K562 (cell line): Measurements from ENCODE around the gene PMVK. TPM values are rescaled to one million over a fixed set of nuclear protein-coding genes. Genes with fewer than 3 reads are reported as not detected.

Source experiments
- CHD2 ChIP-seq: IDR thresholded peaks from 2 replicates; pipeline ENCODE4 v1.6.1; 2011; ENCODE audit warnings: low read depth, low read length
- CHD4 ChIP-seq: fragments of 200-600 bp; sonication (generic); IDR thresholded peaks from 3 replicates; pipeline ENCODE4 v1.6.1; 2012; ENCODE audit warnings: low read depth, mild to moderate bottlenecking, mixed read lengths, low read length, inconsistent platforms; ENCODE audit not compliant: insufficient read depth, insufficient replicate concordance, poor library complexity, severe bottlenecking
- CXXC5 ChIP-seq: fragments of 250-450 bp; sonication (Bioruptor Pico); IDR thresholded peaks from 2 replicates; pipeline ENCODE4 v1.8.0; 2022; ENCODE audit warnings: inconsistent platforms, mild to moderate bottlenecking, moderate library complexity
- FOSL1 ChIP-seq: fragments of 200-800 bp; sonication (Bioruptor generic); conservative IDR thresholded peaks from 2 replicates; pipeline ENCODE4 v1.6.1; 2016; ENCODE audit warnings: missing genetic modification characterization, missing compliant biosample characterization
- FUS ChIP-seq: fragments of 200-400 bp; formaldehyde crosslinking; optimal IDR thresholded peaks from 2 replicates; pipeline ENCODE3; 2017; ENCODE audit warnings: low read depth, low read length
- LEF1 ChIP-seq: fragments of 450-650 bp; IDR thresholded peaks from 2 replicates; pipeline ENCODE4 v1.6.1; 2016; ENCODE audit warnings: mild to moderate bottlenecking
- MTA3 ChIP-seq: fragments of 450-650 bp; formaldehyde crosslinking; IDR thresholded peaks from 2 replicates; pipeline ENCODE4 v1.6.1; 2017; ENCODE audit warnings: mild to moderate bottlenecking, borderline replicate concordance
- NR2C2 ChIP-seq, 2 experiments: fragments of 200-800 bp in 1 of 2; sonication (Bioruptor generic) in 1 of 2; sonication (generic) in 1 of 2; formaldehyde crosslinking in 1 of 2; IDR thresholded peaks; 2 replicates each; pipeline versions ENCODE4 v1.6.1 to v1.8.0; 2016 to 2022; ENCODE audit warnings: mild to moderate bottlenecking in 1 of 2, missing compliant biosample characterization in 1 of 2, missing genetic modification characterization in 1 of 2, missing genetic modification reagents in 1 of 2
- NR3C1 ChIP-seq: sonication (generic); formaldehyde crosslinking; IDR thresholded peaks from 2 replicates; pipeline ENCODE4 v1.8.1; 2022; ENCODE audit warnings: missing genetic modification reagents
- POU5F1 ChIP-seq: fragments of 150-350 bp; IDR thresholded peaks from 2 replicates; pipeline ENCODE4 v1.6.1; 2014; ENCODE audit warnings: borderline replicate concordance, low read length, low read depth, mild to moderate bottlenecking; ENCODE audit not compliant: partially characterized antibody
- PRPF4 ChIP-seq: fragments of 200-400 bp; formaldehyde crosslinking; IDR thresholded peaks from one replicate; pipeline ENCODE4 v1.6.1; 2017; ENCODE audit warnings: low read length, low read depth, mild to moderate bottlenecking; ENCODE audit not compliant: insufficient read depth, poor library complexity, severe bottlenecking
- TAF1 ChIP-seq: IDR thresholded peaks from 2 replicates; pipeline ENCODE4 v1.6.1; 2011; ENCODE audit warnings: mild to moderate bottlenecking, low read length, moderate library complexity; ENCODE audit not compliant: insufficient read depth, control insufficient read depth, severe bottlenecking; ENCODE audit errors: extremely low read depth
- TRIM24 ChIP-seq, 2 experiments: fragments of 450-650 bp; IDR thresholded peaks; 2 replicates each; pipeline ENCODE4 v1.6.1; 2016
- ZC3H8 ChIP-seq: fragments of 450-650 bp; IDR thresholded peaks from 2 replicates; pipeline ENCODE4 v1.6.1; 2017
- ZKSCAN3 ChIP-seq: fragments of 250-450 bp; sonication (Bioruptor Pico); IDR thresholded peaks from 2 replicates; pipeline ENCODE4 v1.4.0; 2020
- ZNF444 ChIP-seq: fragments of 250-450 bp; sonication (Bioruptor Pico); IDR thresholded peaks from 2 replicates; pipeline ENCODE4 v1.4.0; 2020; ENCODE audit warnings: mild to moderate bottlenecking, moderate library complexity
- ZNF780A ChIP-seq: fragments of 250-450 bp; sonication (Bioruptor Pico); IDR thresholded peaks from 2 replicates; pipeline ENCODE4 v1.5.0; 2021; ENCODE audit warnings: mild to moderate bottlenecking
- polyA plus RNA-seq, 8 experiments: library from polyadenylated mRNA; depleted of rRNA in 4 of 8; stranded (reverse) in 5 of 8; unstranded in 3 of 8; fragments of >200 nt; fragmentation: Nextera tagmentation in 2 of 8; fragmentation: Illumina TruSeq in 1 of 8; extraction: Ambion mirVana in 2 of 8; extraction: Trizol in 1 of 8; gene quantifications; 2 replicates each; pipeline versions ENCODE4 v1.2.1 to v1.2.3, GENCODE V29; 2011 to 2014; ENCODE audit warnings: inconsistent platforms in 1 of 8, missing spikeins in 1 of 8
- total RNA-seq, 7 experiments: library from RNA; depleted of rRNA in 6 of 7; stranded (reverse); fragments of >200 nt in 6 of 7; fragmentation: Illumina TruSeq in 2 of 7; extraction: Trizol in 2 of 7; gene quantifications; 2 replicates each; pipeline versions ENCODE4 v1.2.1 to v1.2.3, GENCODE V29; 2011 to 2021; ENCODE audit warnings: low replicate concordance in 1 of 7
- TF ChIP-seq, protein P1 (sequence below): sonication (generic); formaldehyde crosslinking; IDR thresholded peaks from 2 replicates; pipeline ENCODE4 v1.8.1; 2022; ENCODE audit warnings: missing genetic modification reagents
- TF ChIP-seq, protein P2 (sequence below): fragments of 200-800 bp; sonication (Bioruptor generic); IDR thresholded peaks from 2 replicates; pipeline ENCODE4 v1.6.1; 2016; ENCODE audit warnings: missing genetic modification characterization, missing compliant biosample characterization
- TF ChIP-seq, protein P3 (sequence below): sonication (generic); formaldehyde crosslinking; IDR thresholded peaks from 2 replicates; pipeline ENCODE4 v1.8.0; 2022; ENCODE audit warnings: mild to moderate bottlenecking, missing genetic modification reagents

The PMVK gene
- total and polyA plus RNA-seq, 9 of the 15 experiments (the other 6 are each of a cell fraction or from before 2014, with no cell fraction given): 1.1 to 15.3 (median 6.3) TPM

DNA sequence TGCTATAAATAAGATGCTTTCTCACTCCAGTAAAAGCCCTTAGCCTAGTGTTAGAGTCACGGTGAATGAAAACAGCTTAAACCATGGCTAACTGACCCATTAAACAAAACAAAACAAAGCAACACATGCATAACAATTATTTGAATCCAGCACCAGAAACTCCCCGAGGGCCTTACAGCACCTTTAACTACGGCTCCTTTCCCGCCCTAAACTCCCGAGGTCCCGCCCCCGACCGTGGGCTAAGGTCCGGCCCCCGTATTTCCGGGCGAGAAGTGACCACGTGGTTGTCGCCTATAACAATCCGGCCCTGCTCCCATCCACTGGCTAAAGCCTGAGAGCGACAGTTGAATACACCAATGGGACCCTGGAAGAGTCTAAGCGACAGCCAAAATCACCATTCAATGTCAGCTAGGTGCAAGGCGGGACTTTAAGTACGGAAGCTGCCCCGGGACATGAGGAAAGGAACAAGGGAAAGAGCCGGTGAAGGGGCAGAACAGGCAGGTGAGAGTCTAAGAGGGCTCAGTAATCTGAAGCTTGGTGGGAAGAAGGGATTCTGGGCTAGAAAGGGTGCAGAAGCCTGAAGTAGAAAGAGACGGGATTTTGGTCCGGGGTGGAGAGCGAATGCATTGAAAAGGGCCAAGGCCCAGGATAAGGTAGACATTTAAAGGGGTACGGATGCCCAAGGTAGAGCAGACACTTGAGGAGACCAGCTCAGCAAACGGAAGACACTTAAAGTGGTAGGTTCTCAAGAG lies 46.6 kb upstream of the PMVK start, which contains the start of gene FLAD1 (continued):
- no peak for TF ChIP-seq FOSL1 (tag)
- TF ChIP-seq PRPF4: no peak
- TF ChIP-seq, protein P1, sequence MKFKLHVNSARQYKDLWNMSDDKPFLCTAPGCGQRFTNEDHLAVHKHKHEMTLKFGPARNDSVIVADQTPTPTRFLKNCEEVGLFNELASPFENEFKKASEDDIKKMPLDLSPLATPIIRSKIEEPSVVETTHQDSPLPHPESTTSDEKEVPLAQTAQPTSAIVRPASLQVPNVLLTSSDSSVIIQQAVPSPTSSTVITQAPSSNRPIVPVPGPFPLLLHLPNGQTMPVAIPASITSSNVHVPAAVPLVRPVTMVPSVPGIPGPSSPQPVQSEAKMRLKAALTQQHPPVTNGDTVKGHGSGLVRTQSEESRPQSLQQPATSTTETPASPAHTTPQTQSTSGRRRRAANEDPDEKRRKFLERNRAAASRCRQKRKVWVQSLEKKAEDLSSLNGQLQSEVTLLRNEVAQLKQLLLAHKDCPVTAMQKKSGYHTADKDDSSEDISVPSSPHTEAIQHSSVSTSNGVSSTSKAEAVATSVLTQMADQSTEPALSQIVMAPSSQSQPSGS (CRISPR knock-in tag): no peak
- TF ChIP-seq TRIM24 (IDR thresholded peaks at IDR 0.05): peak in 1 of 2 experiments; percentile 7; a peak in 1 of 4 replicates
- TF ChIP-seq, protein P2, sequence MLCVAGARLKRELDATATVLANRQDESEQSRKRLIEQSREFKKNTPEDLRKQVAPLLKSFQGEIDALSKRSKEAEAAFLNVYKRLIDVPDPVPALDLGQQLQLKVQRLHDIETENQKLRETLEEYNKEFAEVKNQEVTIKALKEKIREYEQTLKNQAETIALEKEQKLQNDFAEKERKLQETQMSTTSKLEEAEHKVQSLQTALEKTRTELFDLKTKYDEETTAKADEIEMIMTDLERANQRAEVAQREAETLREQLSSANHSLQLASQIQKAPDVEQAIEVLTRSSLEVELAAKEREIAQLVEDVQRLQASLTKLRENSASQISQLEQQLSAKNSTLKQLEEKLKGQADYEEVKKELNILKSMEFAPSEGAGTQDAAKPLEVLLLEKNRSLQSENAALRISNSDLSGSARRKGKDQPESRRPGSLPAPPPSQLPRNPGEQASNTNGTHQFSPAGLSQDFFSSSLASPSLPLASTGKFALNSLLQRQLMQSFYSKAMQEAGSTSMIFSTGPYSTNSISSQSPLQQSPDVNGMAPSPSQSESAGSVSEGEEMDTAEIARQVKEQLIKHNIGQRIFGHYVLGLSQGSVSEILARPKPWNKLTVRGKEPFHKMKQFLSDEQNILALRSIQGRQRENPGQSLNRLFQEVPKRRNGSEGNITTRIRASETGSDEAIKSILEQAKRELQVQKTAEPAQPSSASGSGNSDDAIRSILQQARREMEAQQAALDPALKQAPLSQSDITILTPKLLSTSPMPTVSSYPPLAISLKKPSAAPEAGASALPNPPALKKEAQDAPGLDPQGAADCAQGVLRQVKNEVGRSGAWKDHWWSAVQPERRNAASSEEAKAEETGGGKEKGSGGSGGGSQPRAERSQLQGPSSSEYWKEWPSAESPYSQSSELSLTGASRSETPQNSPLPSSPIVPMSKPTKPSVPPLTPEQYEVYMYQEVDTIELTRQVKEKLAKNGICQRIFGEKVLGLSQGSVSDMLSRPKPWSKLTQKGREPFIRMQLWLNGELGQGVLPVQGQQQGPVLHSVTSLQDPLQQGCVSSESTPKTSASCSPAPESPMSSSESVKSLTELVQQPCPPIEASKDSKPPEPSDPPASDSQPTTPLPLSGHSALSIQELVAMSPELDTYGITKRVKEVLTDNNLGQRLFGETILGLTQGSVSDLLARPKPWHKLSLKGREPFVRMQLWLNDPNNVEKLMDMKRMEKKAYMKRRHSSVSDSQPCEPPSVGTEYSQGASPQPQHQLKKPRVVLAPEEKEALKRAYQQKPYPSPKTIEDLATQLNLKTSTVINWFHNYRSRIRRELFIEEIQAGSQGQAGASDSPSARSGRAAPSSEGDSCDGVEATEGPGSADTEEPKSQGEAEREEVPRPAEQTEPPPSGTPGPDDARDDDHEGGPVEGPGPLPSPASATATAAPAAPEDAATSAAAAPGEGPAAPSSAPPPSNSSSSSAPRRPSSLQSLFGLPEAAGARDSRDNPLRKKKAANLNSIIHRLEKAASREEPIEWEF (CRISPR knock-in tag): no peak
- no peak for TF ChIP-seq ZNF780A (CRISPR knock-in tag)
- peak; percentile 74 for TF ChIP-seq CXXC5
- TF ChIP-seq ZNF444 (CRISPR knock-in tag): no peak
- TF ChIP-seq POU5F1: peak; percentile 20
- TF ChIP-seq LEF1: peak; percentile 58; the same call in 1 of the 2 replicates
- TF ChIP-seq, protein P3, sequence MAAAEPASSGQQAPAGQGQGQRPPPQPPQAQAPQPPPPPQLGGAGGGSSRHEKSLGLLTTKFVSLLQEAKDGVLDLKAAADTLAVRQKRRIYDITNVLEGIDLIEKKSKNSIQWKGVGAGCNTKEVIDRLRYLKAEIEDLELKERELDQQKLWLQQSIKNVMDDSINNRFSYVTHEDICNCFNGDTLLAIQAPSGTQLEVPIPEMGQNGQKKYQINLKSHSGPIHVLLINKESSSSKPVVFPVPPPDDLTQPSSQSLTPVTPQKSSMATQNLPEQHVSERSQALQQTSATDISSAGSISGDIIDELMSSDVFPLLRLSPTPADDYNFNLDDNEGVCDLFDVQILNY (CRISPR knock-in tag): no peak
- no peak for TF ChIP-seq FUS
- peak; percentile 92 for TF ChIP-seq CHD2
- TF ChIP-seq ZKSCAN3 (CRISPR knock-in tag): no peak
- TF ChIP-seq CHD4: no peak
- no peak for TF ChIP-seq NR2C2 (CRISPR knock-in tag; IDR thresholded peaks at IDR 0.05)
- TF ChIP-seq NR2C2 (tag; IDR thresholded peaks at IDR 0.05): peak; percentile 42
- TF ChIP-seq ZC3H8: 0 out of 2 replicates have a peak, but pooled peaks have one; percentile 33
- peak; percentile 68 for TF ChIP-seq TAF1
- TF ChIP-seq NR3C1 (CRISPR knock-in tag): no peak
- peak; percentile 98 for TF ChIP-seq MTA3
